SK-N-SH (cell line): ENCODE data around the gene LIAS. TPM values are rescaled to one million over a fixed set of nuclear protein-coding genes. Genes with fewer than 3 reads are reported as not detected.

Source experiments
- CTCF ChIA-PET: fragments of 300-600, 350-600 bp; formaldehyde crosslinking; extraction: SDS; loops from one replicate; lab custom pipeline; 2021; lab: Yijun Ruan, JAX
- POLR2A ChIA-PET: fragments of 350-600 bp; sonication (Branson Sonifier 250); formaldehyde crosslinking; extraction: SDS; loops from one replicate; lab custom pipeline; 2020; ENCODE audit warnings: antibody characterized with exemption, inconsistent platforms; lab: Yijun Ruan, JAX
- DNase-seq: peaks from one replicate; pipeline ENCODE4 v3.0.0; 2012
- H2AFZ ChIP-seq: fragments of 200-600 bp; sonication (generic); 2 replicates; pipeline ENCODE4 v1.8.1; 2016; ENCODE audit warnings: antibody characterized with exemption, mild to moderate bottlenecking, low read depth
- H3F3A ChIP-seq: fragments of 200-600 bp; sonication (generic); replicated peaks from 2 replicates; pipeline ENCODE3; 2016; ENCODE audit warnings: antibody characterized with exemption, mild to moderate bottlenecking; ENCODE audit not compliant: insufficient read depth
- H3K27ac ChIP-seq, 2 experiments: fragments of 200-500 bp in 1 of 2; fragments of 200-600 bp in 1 of 2; sonication (Bioruptor generic) in 1 of 2; sonication (generic), shearing (Covaris generic) in 1 of 2; 2 replicates each; pipeline versions ENCODE4 v1.5.1 to v1.6.1; 2014 to 2016; ENCODE audit warnings: low read depth in 2 of 2, inconsistent platforms in 1 of 2, low read length in 1 of 2, mild to moderate bottlenecking in 1 of 2, mixed read lengths in 1 of 2
- H3K27me3 ChIP-seq: fragments of 200-600 bp; sonication (generic), shearing (Covaris generic); 2 replicates; pipeline ENCODE4 v1.6.1; 2016; ENCODE audit warnings: mixed run types; ENCODE audit not compliant: insufficient read depth
- H3K36me3 ChIP-seq, 2 experiments: fragments of 200-500 bp in 1 of 2; fragments of 200-600 bp in 1 of 2; sonication (Bioruptor generic) in 1 of 2; sonication (generic) in 1 of 2; replicated peaks in 1 of 2; 2 replicates each; pipeline versions ENCODE3 to v1.5.1; 2014 to 2016; ENCODE audit warnings: low read length in 1 of 2, mild to moderate bottlenecking in 1 of 2; ENCODE audit not compliant: insufficient read depth in 2 of 2, control insufficient read depth in 1 of 2
- H3K4me1 ChIP-seq, 2 experiments: fragments of 200-500 bp in 1 of 2; fragments of 200-600 bp in 1 of 2; sonication (Bioruptor generic) in 1 of 2; sonication (generic), shearing (Covaris generic) in 1 of 2; 2 replicates each; pipeline versions ENCODE4 v1.5.1 to v1.6.1; 2014 to 2016; ENCODE audit warnings: low read depth in 1 of 2, low read length in 1 of 2, mixed run types in 1 of 2; ENCODE audit not compliant: insufficient read depth in 2 of 2, control insufficient read depth in 1 of 2
- H3K4me2 ChIP-seq: fragments of 200-600 bp; sonication (generic), shearing (Covaris generic); 2 replicates; pipeline ENCODE4 v1.6.1; 2017; ENCODE audit warnings: mixed run types
- H3K4me3 ChIP-seq, 2 experiments: fragments of 200-500 bp in 1 of 2; fragments of 200-600 bp in 1 of 2; sonication (Bioruptor generic) in 1 of 2; sonication (generic), shearing (Covaris generic) in 1 of 2; 2 replicates each; pipeline versions ENCODE4 v1.5.1 to v1.8.1; 2014 to 2016; ENCODE audit warnings: low read depth in 2 of 2, inconsistent platforms in 1 of 2, low read length in 1 of 2, mild to moderate bottlenecking in 1 of 2, mixed read lengths in 1 of 2, moderate library complexity in 1 of 2
- H3K79me2 ChIP-seq: fragments of 200-600 bp; sonication (generic); 2 replicates; pipeline ENCODE4 v1.8.1; 2017; ENCODE audit warnings: mild to moderate bottlenecking; ENCODE audit not compliant: insufficient read depth
- H3K9ac ChIP-seq: fragments of 200-600 bp; sonication (generic); 2 replicates; pipeline ENCODE4 v1.6.1; 2017; ENCODE audit warnings: mixed run types
- H3K9me2 ChIP-seq: fragments of 200-600 bp; sonication (generic); 2 replicates; pipeline ENCODE4 v1.6.1; 2017; ENCODE audit warnings: mixed run types
- H3K9me3 ChIP-seq: fragments of 200-600 bp; sonication (generic); 2 replicates; pipeline ENCODE4 v1.6.1; 2017; ENCODE audit warnings: mixed run types, mild to moderate bottlenecking, moderate library complexity
- H4K20me1 ChIP-seq: fragments of 200-600 bp; sonication (generic); 2 replicates; pipeline ENCODE4 v1.6.1; 2017; ENCODE audit warnings: mild to moderate bottlenecking, mixed run types; ENCODE audit not compliant: insufficient read depth
- CHD2 ChIP-seq: fragments of 150-350 bp; IDR thresholded peaks from 2 replicates; pipeline ENCODE4 v1.6.1; 2018; ENCODE audit warnings: low read length; ENCODE audit not compliant: partially characterized antibody
- CTCF ChIP-seq: fragments of 200-600 bp; sonication (generic); IDR thresholded peaks from 2 replicates; pipeline ENCODE4 v1.6.1; 2017; ENCODE audit warnings: antibody characterized with exemption, mild to moderate bottlenecking, moderate library complexity
- ELF1 ChIP-seq: IDR thresholded peaks from 2 replicates; pipeline ENCODE4 v1.4.0; 2012
- EP300 ChIP-seq, 2 experiments: IDR thresholded peaks; 2 replicates each; pipeline versions ENCODE4 v1.4.0 to v1.6.1; 2012; ENCODE audit warnings: borderline replicate concordance in 1 of 2, low read depth in 1 of 2, low read length in 1 of 2
- EZH2phosphoT487 ChIP-seq: fragments of 200-600 bp; sonication (generic); IDR thresholded peaks from 2 replicates; pipeline ENCODE4 v1.6.1; 2017; ENCODE audit warnings: low read depth, mixed run types, mild to moderate bottlenecking, antibody characterized with exemption, moderate library complexity, borderline replicate concordance
- FOSL2 ChIP-seq: IDR thresholded peaks from 2 replicates; pipeline ENCODE4 v1.4.0; 2012; ENCODE audit warnings: low read depth, mild to moderate bottlenecking, moderate library complexity, borderline replicate concordance
- FOXM1 ChIP-seq: IDR thresholded peaks from 2 replicates; pipeline ENCODE4 v1.4.0; 2012; ENCODE audit warnings: low read depth, mild to moderate bottlenecking
- IRF3 ChIP-seq: fragments of 150-350 bp; IDR thresholded peaks from 2 replicates; pipeline ENCODE4 v1.6.1; 2016; ENCODE audit warnings: mild to moderate bottlenecking, low read depth, low read length
- MEF2A ChIP-seq: IDR thresholded peaks from 2 replicates; pipeline ENCODE4 v1.4.0; 2012; ENCODE audit warnings: low read depth, borderline replicate concordance
- NFIC ChIP-seq: IDR thresholded peaks from 2 replicates; pipeline ENCODE4 v1.4.0; 2012; ENCODE audit warnings: borderline replicate concordance
- NRF1 ChIP-seq: IDR thresholded peaks from 2 replicates; pipeline ENCODE4 v1.6.1; 2012; ENCODE audit warnings: low read depth, mild to moderate bottlenecking, low read length
- RAD21 ChIP-seq: IDR thresholded peaks from 2 replicates; pipeline ENCODE4 v1.6.1; 2012; ENCODE audit warnings: mild to moderate bottlenecking, low read length
- RCOR1 ChIP-seq: fragments of 150-350 bp; IDR thresholded peaks from 2 replicates; pipeline ENCODE4 v1.6.1; 2017; ENCODE audit warnings: antibody characterized with exemption, low read length
- SIN3A ChIP-seq: IDR thresholded peaks from 2 replicates; pipeline ENCODE4 v1.6.1; 2012; ENCODE audit warnings: low read depth, mild to moderate bottlenecking, low read length, moderate library complexity, borderline replicate concordance
- TCF12 ChIP-seq: IDR thresholded peaks from 2 replicates; pipeline ENCODE4 v1.4.0; 2012
- TEAD4 ChIP-seq: IDR thresholded peaks from 2 replicates; pipeline ENCODE4 v1.4.0; 2012; ENCODE audit warnings: mild to moderate bottlenecking, borderline replicate concordance; ENCODE audit not compliant: insufficient read depth
- USF1 ChIP-seq: IDR thresholded peaks from 2 replicates; pipeline ENCODE4 v1.4.0; 2012; ENCODE audit warnings: low read depth, borderline replicate concordance
- USF2 ChIP-seq: fragments of 150-350 bp; IDR thresholded peaks from 2 replicates; pipeline ENCODE4 v1.6.1; 2017; ENCODE audit warnings: antibody characterized with exemption, low read length, low read depth, borderline replicate concordance
- YY1 ChIP-seq: IDR thresholded peaks from 2 replicates; pipeline ENCODE4 v1.4.0; 2012; ENCODE audit warnings: low read depth, mild to moderate bottlenecking
- ZBTB33 ChIP-seq: IDR thresholded peaks from 2 replicates; pipeline ENCODE4 v1.4.0; 2012; ENCODE audit warnings: low read depth, borderline replicate concordance
- WGBS: methylation state at CpG from one replicate; pipeline ENCODE4 v1.1.6; 2017; ENCODE audit warnings: low lambda C conversion rate; 5-methylcytosine and 5-hydroxymethylcytosine counted together
- polyA plus RNA-seq, 3 experiments: library from polyadenylated mRNA; depleted of rRNA; stranded (reverse); fragments of >200 nt; gene quantifications; 2 replicates each; pipeline ENCODE4 v1.2.3, GENCODE V29; 2012

The LIAS gene
- polyA plus RNA-seq, 1 of the 3 experiments (the other 2 are of a cell fraction) = 9.2 TPM

GRCh38 chr4:39426728-39427127 is 32.1 kb upstream of the LIAS start:
- no peaks in the 10 kb centered on the region for H3K27me3 ChIP-seq
- H3F3A ChIP-seq = no peaks in the 10 kb centered on the region
- ChIA-PET POLR2A (no interaction called here), CTCF (interaction anchor here (0.6 to 1.4 kb wide), 3 partner anchors 9 to 83 kb away, joined by 3 to 5 read pairs (median 4); no protein-coding TSS in a partner anchor)
- no peak overlapping the region for H3K4me2 ChIP-seq
- DNase-seq = no peak
- no peaks in the 10 kb centered on the region for H4K20me1 ChIP-seq
- no peaks in the 10 kb centered on the region for H3K4me1 ChIP-seq
- TF ChIP-seq MEF2A = no peak
- TF ChIP-seq SIN3A = no peak
- TF ChIP-seq ZBTB33 = no peak
- no peak for TF ChIP-seq NFIC
- TF ChIP-seq USF1 = no peak
- no peak for TF ChIP-seq RAD21
- TF ChIP-seq YY1 = no peak
- TF ChIP-seq RCOR1 = no peak
- no peak for TF ChIP-seq NRF1
- no peak for TF ChIP-seq TCF12
- H3K36me3 ChIP-seq = no peaks in the 10 kb centered on the region
- no peak overlapping the region for H3K4me3 ChIP-seq
- no peak overlapping the region for H3K27ac ChIP-seq
- H2AFZ ChIP-seq = no peak overlapping the region
- no peaks in the 10 kb centered on the region for H3K79me2 ChIP-seq
- H3K9me3 ChIP-seq = no peaks in the 10 kb centered on the region
- H3K9ac ChIP-seq = no peak overlapping the region
- WGBS = 90% methylated on average over 1 of the region's 1 CpG
- H3K9me2 ChIP-seq = no peaks in the 10 kb centered on the region

GRCh38 chr4:39427520-39428114 is 31.2 kb upstream of the LIAS start:
- WGBS = 77% methylated on average over 10 of the region's 10 CpGs
- no peaks in the 10 kb centered on the region for H3K9me2 ChIP-seq
- no peak for TF ChIP-seq EP300 (IDR thresholded peaks at IDR 0.05; ENCODE audit: borderline replicate concordance in 1 of 2, low read depth in 1 of 2, low read length in 1 of 2)
- no peak for TF ChIP-seq CTCF
- no peak for TF ChIP-seq RAD21
- no peak for TF ChIP-seq MEF2A
- TF ChIP-seq SIN3A = no peak
- TF ChIP-seq TEAD4 = no peak
- TF ChIP-seq FOXM1 = no peak
- TF ChIP-seq FOSL2 = no peak
- TF ChIP-seq ELF1 = no peak
- TF ChIP-seq RCOR1 = no peak
- no peak for TF ChIP-seq USF2
- TF ChIP-seq IRF3 = no peak
- no peak for TF ChIP-seq CHD2
- no peak for TF ChIP-seq EZH2phosphoT487
- TF ChIP-seq, all 33 proteins: peak for 0
- Histone ChIP-seq H2AFZ (no peak overlapping the region), H3K36me3 (no peaks in the 10 kb centered on the region), H4K20me1 (no peaks in the 10 kb centered on the region), H3K9ac (no peak overlapping the region), H3K4me1 (no peaks in the 10 kb centered on the region), H3K79me2 (no peaks in the 10 kb centered on the region), H3K27me3 (no peaks in the 10 kb centered on the region), H3F3A (no peaks in the 10 kb centered on the region), H3K4me3 (no peak overlapping the region), H3K4me2 (no peak overlapping the region), H3K9me3 (no peaks in the 10 kb centered on the region), H3K27ac (no peak overlapping the region)
- no peak for DNase-seq
- ChIA-PET POLR2A (no interaction called here), CTCF (interaction anchor here (1.4 kb wide), 2 partner anchors 8 to 19 kb away, joined by 4 to 5 read pairs; no protein-coding TSS in a partner anchor)
